ENCODE results near the gene CCDC144A.
"Not testable (repeated sequence)": the region's sequence is repeated elsewhere in the genome, so short reads cannot be mapped to it uniquely, and the experiment has no call there.

The CCDC144A gene

GRCh38 chr17:16795894-16796293 lies 105.9 kb downstream of the CCDC144A start:
- H3K9ac ChIP-seq (ENCODE audit: low read depth in 1 of 2, low read length in 2 of 2); H3K4me3 ChIP-seq (ENCODE audit: low read depth in 1 of 2, low read length in 2 of 2); H3K36me3 ChIP-seq (ENCODE audit: control insufficient read depth in 1 of 2, insufficient read depth in 2 of 2, low read length in 2 of 2); H3K4me1 ChIP-seq (ENCODE audit: control insufficient read depth in 1 of 2, insufficient read depth in 2 of 2, low read length in 2 of 2); H3K27me3 ChIP-seq (ENCODE audit: control insufficient read depth in 1 of 2, insufficient read depth in 2 of 2, low read length in 2 of 2); H3K27ac ChIP-seq (ENCODE audit: low read depth, low read length); H3K9me3 ChIP-seq (ENCODE audit: control insufficient read depth in 1 of 2, low read length in 2 of 2): not testable (repeated sequence)

DNA sequence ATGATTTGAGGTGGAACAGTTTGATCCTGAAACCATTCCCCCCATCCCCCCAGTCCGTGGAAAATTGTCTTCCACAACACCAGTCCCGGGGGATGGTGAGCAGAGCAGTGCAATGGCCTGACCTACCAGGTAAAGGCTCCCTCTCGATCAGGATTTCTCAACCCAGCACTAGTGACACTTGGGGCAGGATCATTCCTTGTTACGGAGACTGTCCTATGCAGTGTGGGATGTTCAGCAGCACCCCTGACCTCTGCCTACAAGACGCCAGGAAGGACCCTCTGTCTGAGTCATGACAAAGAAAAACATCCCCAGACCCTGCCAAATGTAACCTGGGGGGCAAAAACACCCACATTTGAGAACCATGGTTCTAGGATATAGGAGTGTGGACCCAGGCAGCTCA lies 114.8 kb downstream of the CCDC144A start:
- not testable (repeated sequence) for H3K9me3 ChIP-seq (ENCODE audit: control insufficient read depth in 1 of 2, low read length in 2 of 2); H3K27me3 ChIP-seq (ENCODE audit: control insufficient read depth in 1 of 2, insufficient read depth in 2 of 2, low read length in 2 of 2); H3K4me1 ChIP-seq (ENCODE audit: control insufficient read depth in 1 of 2, insufficient read depth in 2 of 2, low read length in 2 of 2); H3K27ac ChIP-seq (ENCODE audit: low read depth, low read length); H3K4me3 ChIP-seq (ENCODE audit: low read depth in 1 of 2, low read length in 2 of 2); H3K36me3 ChIP-seq (ENCODE audit: control insufficient read depth in 1 of 2, insufficient read depth in 2 of 2, low read length in 2 of 2); H3K9ac ChIP-seq (ENCODE audit: low read depth in 1 of 2, low read length in 2 of 2)

DNA sequence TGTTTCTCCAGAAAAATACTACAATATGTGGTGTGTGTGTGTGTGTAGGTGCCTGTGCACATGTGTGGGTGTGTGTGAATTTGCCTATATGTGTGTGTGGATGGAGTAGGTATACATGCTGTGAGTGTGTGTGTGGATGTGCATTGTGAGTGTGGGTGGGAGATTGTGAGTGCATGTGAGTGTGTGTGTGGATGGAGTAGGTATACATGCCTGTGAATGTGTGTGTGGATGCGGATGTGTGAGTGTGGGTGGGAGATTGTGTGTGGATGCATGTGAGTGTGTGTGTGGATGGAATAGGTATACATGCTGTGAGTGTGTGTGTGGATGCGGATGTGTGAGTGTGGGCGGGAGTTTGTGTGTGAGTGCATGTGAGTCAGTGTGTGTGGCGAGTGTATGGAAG lies 116.6 kb downstream of the CCDC144A start:
- not testable (repeated sequence) for H3K4me3 ChIP-seq (ENCODE audit: low read depth in 1 of 2, low read length in 2 of 2); H3K27me3 ChIP-seq (ENCODE audit: control insufficient read depth in 1 of 2, insufficient read depth in 2 of 2, low read length in 2 of 2); H3K9me3 ChIP-seq (ENCODE audit: control insufficient read depth in 1 of 2, low read length in 2 of 2); H3K4me1 ChIP-seq (ENCODE audit: control insufficient read depth in 1 of 2, insufficient read depth in 2 of 2, low read length in 2 of 2); H3K9ac ChIP-seq (ENCODE audit: low read depth in 1 of 2, low read length in 2 of 2); H3K27ac ChIP-seq (ENCODE audit: low read depth, low read length); H3K36me3 ChIP-seq (ENCODE audit: control insufficient read depth in 1 of 2, insufficient read depth in 2 of 2, low read length in 2 of 2)

DNA sequence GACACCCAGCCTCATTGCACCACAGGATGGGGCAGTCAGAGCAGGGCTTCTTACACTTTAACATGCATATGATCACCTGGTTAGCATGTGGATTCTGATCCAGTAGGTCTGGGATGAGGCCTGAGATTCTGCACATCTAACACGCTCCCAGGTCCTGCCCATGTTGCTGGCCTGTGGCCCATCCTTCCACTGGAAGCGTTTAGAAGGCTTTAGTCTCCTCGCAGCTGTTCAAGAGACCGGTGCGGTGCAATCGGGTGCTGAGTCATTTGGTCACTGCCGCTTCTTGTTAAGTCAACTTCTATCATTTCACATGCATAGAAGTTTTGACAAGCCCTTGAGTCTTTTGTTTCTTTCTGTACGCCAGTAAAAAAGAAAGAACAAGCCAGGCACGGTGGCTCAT lies 117.6 kb downstream of the CCDC144A start:
- H3K27ac ChIP-seq (ENCODE audit: low read depth, low read length); H3K27me3 ChIP-seq (ENCODE audit: control insufficient read depth in 1 of 2, insufficient read depth in 2 of 2, low read length in 2 of 2); H3K9me3 ChIP-seq (ENCODE audit: control insufficient read depth in 1 of 2, low read length in 2 of 2); H3K36me3 ChIP-seq (ENCODE audit: control insufficient read depth in 1 of 2, insufficient read depth in 2 of 2, low read length in 2 of 2); H3K9ac ChIP-seq (ENCODE audit: low read depth in 1 of 2, low read length in 2 of 2); H3K4me3 ChIP-seq (ENCODE audit: low read depth in 1 of 2, low read length in 2 of 2); H3K4me1 ChIP-seq (ENCODE audit: control insufficient read depth in 1 of 2, insufficient read depth in 2 of 2, low read length in 2 of 2): not testable (repeated sequence)

DNA sequence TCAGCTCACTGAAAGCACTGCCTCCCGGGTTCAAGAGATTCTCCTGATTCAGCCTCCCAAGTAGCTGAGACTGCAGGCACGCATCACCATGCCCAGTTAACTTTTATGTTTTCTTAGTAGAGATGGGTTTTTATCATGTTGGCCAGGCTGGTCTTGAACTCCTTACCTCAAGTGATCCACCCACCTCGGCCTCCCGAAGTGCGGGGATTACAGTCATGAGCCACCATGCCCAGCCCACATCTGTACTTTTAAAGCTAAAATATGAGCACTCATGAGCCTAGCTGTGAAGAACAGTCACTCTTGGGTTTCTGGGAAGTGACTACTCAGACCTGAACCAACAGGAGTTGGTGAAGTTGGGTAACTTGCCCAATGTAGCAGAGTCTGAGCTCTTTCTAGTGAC lies 120.2 kb downstream of the CCDC144A start:
- H3K9ac ChIP-seq (ENCODE audit: low read depth in 1 of 2, low read length in 2 of 2); H3K36me3 ChIP-seq (ENCODE audit: control insufficient read depth in 1 of 2, insufficient read depth in 2 of 2, low read length in 2 of 2); H3K27ac ChIP-seq (ENCODE audit: low read depth, low read length); H3K4me3 ChIP-seq (ENCODE audit: low read depth in 1 of 2, low read length in 2 of 2); H3K9me3 ChIP-seq (ENCODE audit: control insufficient read depth in 1 of 2, low read length in 2 of 2); H3K4me1 ChIP-seq (ENCODE audit: control insufficient read depth in 1 of 2, insufficient read depth in 2 of 2, low read length in 2 of 2); H3K27me3 ChIP-seq (ENCODE audit: control insufficient read depth in 1 of 2, insufficient read depth in 2 of 2, low read length in 2 of 2): not testable (repeated sequence)

- H3K27ac ChIP-seq (ENCODE audit: low read depth, low read length); H3K9ac ChIP-seq (ENCODE audit: low read depth in 1 of 2, low read length in 2 of 2); H3K27me3 ChIP-seq (ENCODE audit: control insufficient read depth in 1 of 2, insufficient read depth in 2 of 2, low read length in 2 of 2); H3K4me1 ChIP-seq (ENCODE audit: control insufficient read depth in 1 of 2, insufficient read depth in 2 of 2, low read length in 2 of 2); H3K4me3 ChIP-seq (ENCODE audit: low read depth in 1 of 2, low read length in 2 of 2); H3K36me3 ChIP-seq (ENCODE audit: control insufficient read depth in 1 of 2, insufficient read depth in 2 of 2, low read length in 2 of 2); H3K9me3 ChIP-seq (ENCODE audit: control insufficient read depth in 1 of 2, low read length in 2 of 2): not testable (repeated sequence)
Observed at GRCh38 chr17:16812126-16812525, 122.1 kb downstream of the CCDC144A start.

DNA sequence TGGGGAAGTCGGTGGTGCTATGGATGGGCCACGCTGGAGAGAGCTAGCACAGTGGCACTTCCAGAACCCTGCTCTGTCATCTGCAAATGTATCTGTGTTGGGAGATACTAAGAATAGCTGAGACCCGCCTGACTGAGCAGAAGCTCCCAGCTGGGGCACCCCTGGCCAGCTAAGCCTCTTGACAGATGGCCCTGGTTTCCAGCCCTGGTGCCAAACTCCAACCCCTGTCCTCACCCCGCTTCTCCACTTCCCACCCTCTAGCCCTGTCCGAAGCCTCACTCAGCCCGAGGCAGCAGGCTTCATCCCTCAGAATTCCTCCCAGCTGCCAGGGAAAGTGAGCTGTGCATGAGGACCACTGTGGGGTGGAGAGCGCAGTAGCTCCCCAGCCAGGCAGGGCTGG lies 124.4 kb downstream of the CCDC144A start:
- Histone ChIP-seq H3K4me3 (ENCODE audit: low read depth in 1 of 2, low read length in 2 of 2) (no peak overlapping the region), H3K27me3 (ENCODE audit: control insufficient read depth in 1 of 2, insufficient read depth in 2 of 2, low read length in 2 of 2) (peaks cover 0 to 7% of the 10 kb centered on the region in 2 donors), H3K9me3 (ENCODE audit: control insufficient read depth in 1 of 2, low read length in 2 of 2) (no peaks in the 10 kb centered on the region), H3K36me3 (ENCODE audit: control insufficient read depth in 1 of 2, insufficient read depth in 2 of 2, low read length in 2 of 2) (no peaks in the 10 kb centered on the region), H3K4me1 (ENCODE audit: control insufficient read depth in 1 of 2, insufficient read depth in 2 of 2, low read length in 2 of 2) (no peaks in the 10 kb centered on the region), H3K27ac (ENCODE audit: low read depth, low read length) (no peak overlapping the region), H3K9ac (ENCODE audit: low read depth in 1 of 2, low read length in 2 of 2) (no peak overlapping the region)

DNA sequence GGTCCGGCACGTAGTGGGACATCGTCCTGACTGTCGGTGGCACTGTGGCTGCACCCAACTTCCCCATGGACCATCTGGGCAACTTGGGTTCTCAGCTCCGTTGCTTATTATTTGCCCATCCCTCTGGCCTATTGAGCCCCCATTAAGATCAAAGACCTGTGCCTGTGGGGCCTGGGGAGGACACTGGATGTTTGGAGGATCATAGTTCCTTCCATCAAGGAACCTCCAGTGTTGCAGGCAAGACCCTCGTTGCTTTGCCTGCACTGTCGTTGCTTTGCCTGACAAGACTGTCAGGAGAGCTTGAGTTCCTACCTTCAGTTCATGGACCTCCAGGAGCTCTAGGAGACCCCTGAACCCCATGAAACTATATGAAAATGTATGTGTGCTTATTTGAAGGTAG lies 127.2 kb downstream of the CCDC144A start:
- H3K4me1 ChIP-seq (ENCODE audit: control insufficient read depth in 1 of 2, insufficient read depth in 2 of 2, low read length in 2 of 2): peaks cover 0 to 10% of the 10 kb centered on the region in 2 donors
- no peak overlapping the region for H3K9ac ChIP-seq (ENCODE audit: low read depth in 1 of 2, low read length in 2 of 2)
- peaks cover 0 to 7% of the 10 kb centered on the region in 2 donors for H3K27me3 ChIP-seq (ENCODE audit: control insufficient read depth in 1 of 2, insufficient read depth in 2 of 2, low read length in 2 of 2)
- H3K27ac ChIP-seq (ENCODE audit: low read depth, low read length): no peak overlapping the region
- H3K9me3 ChIP-seq (ENCODE audit: control insufficient read depth in 1 of 2, low read length in 2 of 2): no peaks in the 10 kb centered on the region
- no peaks in the 10 kb centered on the region for H3K36me3 ChIP-seq (ENCODE audit: control insufficient read depth in 1 of 2, insufficient read depth in 2 of 2, low read length in 2 of 2)
- H3K4me3 ChIP-seq (ENCODE audit: low read depth in 1 of 2, low read length in 2 of 2): no peak overlapping the region

- not testable (repeated sequence) for H3K4me3 ChIP-seq (ENCODE audit: low read depth in 1 of 2, low read length in 2 of 2); H3K36me3 ChIP-seq (ENCODE audit: control insufficient read depth in 1 of 2, insufficient read depth in 2 of 2, low read length in 2 of 2); H3K9ac ChIP-seq (ENCODE audit: low read depth in 1 of 2, low read length in 2 of 2); H3K9me3 ChIP-seq (ENCODE audit: control insufficient read depth in 1 of 2, low read length in 2 of 2); H3K27me3 ChIP-seq (ENCODE audit: control insufficient read depth in 1 of 2, insufficient read depth in 2 of 2, low read length in 2 of 2); H3K27ac ChIP-seq (ENCODE audit: low read depth, low read length)
- peaks cover 0 to 10% of the 10 kb centered on the region in 2 donors for H3K4me1 ChIP-seq (ENCODE audit: control insufficient read depth in 1 of 2, insufficient read depth in 2 of 2, low read length in 2 of 2)
Observed at GRCh38 chr17:16817940-16818339, 127.9 kb downstream of the CCDC144A start.

DNA sequence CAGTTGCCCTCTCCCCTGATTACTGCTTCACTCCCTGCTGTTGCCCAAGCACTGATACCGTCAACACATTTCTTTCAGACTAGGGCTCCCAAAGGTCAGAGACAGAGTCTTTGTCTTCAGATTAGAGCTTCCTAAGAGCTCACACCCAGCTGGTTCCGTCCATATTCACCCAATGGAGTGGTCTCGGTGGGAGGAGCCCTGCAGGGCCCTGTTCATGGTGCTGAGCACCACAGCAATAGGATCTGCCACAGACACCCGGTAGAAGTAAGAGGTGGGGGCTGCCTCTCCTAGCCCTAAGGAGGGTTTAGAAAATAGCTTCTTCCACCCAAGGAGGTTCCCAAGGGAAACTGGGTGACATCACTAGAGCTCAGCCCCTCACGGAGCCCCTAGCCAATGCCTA lies 128.3 kb downstream of the CCDC144A start:
- Histone ChIP-seq H3K9me3 (ENCODE audit: control insufficient read depth in 1 of 2, low read length in 2 of 2) (no peaks in the 10 kb centered on the region), H3K9ac (ENCODE audit: low read depth in 1 of 2, low read length in 2 of 2) (no peak overlapping the region), H3K4me1 (ENCODE audit: control insufficient read depth in 1 of 2, insufficient read depth in 2 of 2, low read length in 2 of 2) (peaks cover 0 to 10% of the 10 kb centered on the region in 2 donors), H3K4me3 (ENCODE audit: low read depth in 1 of 2, low read length in 2 of 2) (no peak overlapping the region), H3K27ac (ENCODE audit: low read depth, low read length) (no peak overlapping the region), H3K27me3 (ENCODE audit: control insufficient read depth in 1 of 2, insufficient read depth in 2 of 2, low read length in 2 of 2) (peaks cover 0 to 7% of the 10 kb centered on the region in 2 donors), H3K36me3 (ENCODE audit: control insufficient read depth in 1 of 2, insufficient read depth in 2 of 2, low read length in 2 of 2) (no peaks in the 10 kb centered on the region)

Data from duodenal mucosa (tissue), 2 donors.